OCI-LY1 (cell line): ENCODE results near the gene ST6GALNAC3.

ENCODE experiments used
- H2AFZ ChIP-seq: fragments of 200-600 bp; sonication (generic), shearing (Covaris generic); 2 replicates; pipeline ENCODE4 v1.6.0; 2014; ENCODE audit warnings: antibody characterized with exemption, mild to moderate bottlenecking, low read length
- H3F3A ChIP-seq: fragments of 200-600 bp; sonication (generic), shearing (Covaris generic); 2 replicates; pipeline ENCODE4 v1.6.0; 2014; ENCODE audit warnings: mild to moderate bottlenecking, antibody characterized with exemption, low read length, moderate library complexity; ENCODE audit not compliant: insufficient read depth
- H3K27ac ChIP-seq: fragments of 200-600 bp; sonication (generic); 2 replicates; pipeline ENCODE4 v1.5.1; 2014; ENCODE audit warnings: low read length, mixed run types, mild to moderate bottlenecking, low read depth; ENCODE audit not compliant: poor library complexity, severe bottlenecking
- H3K27me3 ChIP-seq: fragments of 200-600 bp; sonication (generic); 2 replicates; pipeline ENCODE4 v1.6.0; 2014; ENCODE audit warnings: antibody characterized with exemption, mild to moderate bottlenecking, low read length, moderate library complexity; ENCODE audit not compliant: insufficient read depth
- H3K36me3 ChIP-seq: fragments of 200-600 bp; sonication (generic); 2 replicates; pipeline ENCODE4 v1.6.1; 2014; ENCODE audit warnings: mild to moderate bottlenecking, antibody characterized with exemption, low read length, moderate library complexity, mixed read lengths; ENCODE audit not compliant: insufficient read depth
- H3K4me1 ChIP-seq: fragments of 200-600 bp; sonication (generic); 2 replicates; pipeline ENCODE4 v1.5.1; 2014; ENCODE audit warnings: mild to moderate bottlenecking, low read length, moderate library complexity; ENCODE audit not compliant: insufficient read depth, severe bottlenecking
- H3K4me2 ChIP-seq: fragments of 200-600 bp; sonication (generic), shearing (Covaris generic); 2 replicates; pipeline ENCODE4 v1.6.1; 2014; ENCODE audit warnings: low read length
- H3K4me3 ChIP-seq: fragments of 200-600 bp; sonication (generic); 2 replicates; pipeline ENCODE4 v1.5.1; 2014; ENCODE audit warnings: low read length, low read depth, mild to moderate bottlenecking, mixed read lengths; ENCODE audit not compliant: poor library complexity, severe bottlenecking
- H3K79me2 ChIP-seq: fragments of 200-600 bp; shearing (Covaris generic); 2 replicates; pipeline ENCODE4 v1.6.1; 2016; ENCODE audit warnings: mixed run types, low read length, mixed read lengths; ENCODE audit not compliant: insufficient read depth
- H3K9ac ChIP-seq: fragments of 200-600 bp; sonication (generic), shearing (Covaris generic); 2 replicates; pipeline ENCODE4 v1.6.1; 2014; ENCODE audit warnings: mild to moderate bottlenecking, low read length, mixed read lengths
- H3K9me2 ChIP-seq: fragments of 200-600 bp; sonication (generic), shearing (Covaris generic); 2 replicates; pipeline ENCODE4 v1.6.1; 2014; ENCODE audit warnings: low read depth, mild to moderate bottlenecking, low read length, mixed read lengths
- H3K9me3 ChIP-seq: fragments of 200-600 bp; shearing (Covaris generic); 2 replicates; pipeline ENCODE4 v1.6.1; 2014; ENCODE audit warnings: low read length, mixed read lengths
- H4K20me1 ChIP-seq: fragments of 200-600 bp; sonication (generic), shearing (Covaris generic); 2 replicates; pipeline ENCODE4 v1.6.0; 2016; ENCODE audit warnings: mild to moderate bottlenecking, low read length; ENCODE audit not compliant: insufficient read depth
- EZH2 ChIP-seq: fragments of 200-600 bp; sonication (generic), shearing (Covaris generic); IDR thresholded peaks from 2 replicates; pipeline ENCODE4 v1.8.0; 2017; ENCODE audit warnings: borderline replicate concordance, mixed run types, mild to moderate bottlenecking, antibody characterized with exemption, low read length, moderate library complexity, mixed read lengths
- TF ChIP-seq, protein P1 (sequence below): fragments of 200-600 bp; sonication (generic), shearing (Covaris generic); IDR thresholded peaks from 2 replicates; pipeline ENCODE4 v1.5.1; 2017; ENCODE audit warnings: mild to moderate bottlenecking, antibody characterized with exemption, low read length, moderate library complexity, mixed read lengths

Gene ST6GALNAC3

DNA sequence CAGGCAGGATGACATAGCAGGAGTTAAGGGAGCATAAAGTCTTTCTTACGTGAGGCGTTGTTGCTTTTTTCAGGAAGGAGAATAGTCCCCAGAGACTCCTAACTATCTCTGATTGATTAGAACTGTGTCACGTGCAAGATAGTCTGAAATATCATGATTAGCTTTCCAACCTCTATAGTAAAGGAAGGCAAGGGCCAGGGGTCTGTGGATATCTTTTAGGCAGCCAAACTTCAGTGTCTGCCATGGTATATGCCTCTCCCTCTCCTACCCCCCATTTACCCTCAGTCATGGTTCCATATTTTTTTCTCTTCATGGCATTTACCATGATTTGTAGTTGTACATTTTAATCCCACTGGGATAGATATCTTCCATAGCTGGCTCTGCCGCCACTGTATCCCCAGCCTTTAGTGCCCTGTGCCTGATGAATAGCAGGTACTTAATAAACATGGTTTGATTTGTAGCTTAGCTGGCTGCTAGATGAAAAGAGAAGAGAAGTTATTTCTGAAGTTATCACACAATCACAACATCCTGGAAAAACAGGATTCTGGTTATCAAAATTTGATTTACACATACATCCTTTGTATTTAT is 474.1 kb downstream of the ST6GALNAC3 start:
- Histone ChIP-seq H4K20me1 (no peaks in the 10 kb centered on the region), H3K4me1 (no peaks in the 10 kb centered on the region), H3K36me3 (no peaks in the 10 kb centered on the region), H3K4me3 (no peak overlapping the region), H3K27ac (no peak overlapping the region), H3F3A (no peaks in the 10 kb centered on the region), H3K9ac (no peak overlapping the region), H3K9me3 (no peaks in the 10 kb centered on the region), H2AFZ (no peak overlapping the region), H3K27me3 (no peaks in the 10 kb centered on the region), H3K79me2 (no peaks in the 10 kb centered on the region), H3K9me2 (no peaks in the 10 kb centered on the region), H3K4me2 (no peak overlapping the region)
- TF ChIP-seq EZH2 = no peak
- TF ChIP-seq, protein P1, sequence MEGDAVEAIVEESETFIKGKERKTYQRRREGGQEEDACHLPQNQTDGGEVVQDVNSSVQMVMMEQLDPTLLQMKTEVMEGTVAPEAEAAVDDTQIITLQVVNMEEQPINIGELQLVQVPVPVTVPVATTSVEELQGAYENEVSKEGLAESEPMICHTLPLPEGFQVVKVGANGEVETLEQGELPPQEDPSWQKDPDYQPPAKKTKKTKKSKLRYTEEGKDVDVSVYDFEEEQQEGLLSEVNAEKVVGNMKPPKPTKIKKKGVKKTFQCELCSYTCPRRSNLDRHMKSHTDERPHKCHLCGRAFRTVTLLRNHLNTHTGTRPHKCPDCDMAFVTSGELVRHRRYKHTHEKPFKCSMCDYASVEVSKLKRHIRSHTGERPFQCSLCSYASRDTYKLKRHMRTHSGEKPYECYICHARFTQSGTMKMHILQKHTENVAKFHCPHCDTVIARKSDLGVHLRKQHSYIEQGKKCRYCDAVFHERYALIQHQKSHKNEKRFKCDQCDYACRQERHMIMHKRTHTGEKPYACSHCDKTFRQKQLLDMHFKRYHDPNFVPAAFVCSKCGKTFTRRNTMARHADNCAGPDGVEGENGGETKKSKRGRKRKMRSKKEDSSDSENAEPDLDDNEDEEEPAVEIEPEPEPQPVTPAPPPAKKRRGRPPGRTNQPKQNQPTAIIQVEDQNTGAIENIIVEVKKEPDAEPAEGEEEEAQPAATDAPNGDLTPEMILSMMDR = no peak

DNA sequence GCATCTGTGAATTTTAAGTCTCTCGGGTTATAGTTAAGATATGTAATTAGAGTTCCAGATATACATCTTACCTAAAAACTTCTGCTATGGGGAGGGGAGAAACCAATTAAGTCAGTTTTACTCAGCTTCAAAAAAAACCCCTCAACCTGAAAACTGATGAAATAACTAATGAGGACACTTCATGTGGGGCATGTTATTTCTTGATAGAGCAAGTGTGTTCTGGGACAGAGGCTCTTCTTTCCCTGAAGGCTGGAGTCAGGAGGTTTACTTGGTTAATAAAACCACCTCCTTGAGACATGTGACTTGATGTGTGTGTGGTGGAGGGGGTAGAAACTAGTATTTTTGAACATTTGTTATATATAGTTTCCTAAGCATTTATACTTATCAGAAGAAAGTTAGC is 479.7 kb downstream of the ST6GALNAC3 start:
- Histone ChIP-seq H3K4me3 (no peak overlapping the region), H3K9ac (no peak overlapping the region), H3K36me3 (no peaks in the 10 kb centered on the region), H3K9me2 (no peaks in the 10 kb centered on the region), H4K20me1 (no peaks in the 10 kb centered on the region), H3K79me2 (no peaks in the 10 kb centered on the region), H3K27ac (no peak overlapping the region), H3F3A (no peaks in the 10 kb centered on the region), H3K27me3 (no peaks in the 10 kb centered on the region), H3K4me1 (no peaks in the 10 kb centered on the region), H3K4me2 (no peak overlapping the region), H3K9me3 (no peaks in the 10 kb centered on the region), H2AFZ (no peak overlapping the region)
- TF ChIP-seq, protein P1 = no peak
- no peak for TF ChIP-seq EZH2

DNA sequence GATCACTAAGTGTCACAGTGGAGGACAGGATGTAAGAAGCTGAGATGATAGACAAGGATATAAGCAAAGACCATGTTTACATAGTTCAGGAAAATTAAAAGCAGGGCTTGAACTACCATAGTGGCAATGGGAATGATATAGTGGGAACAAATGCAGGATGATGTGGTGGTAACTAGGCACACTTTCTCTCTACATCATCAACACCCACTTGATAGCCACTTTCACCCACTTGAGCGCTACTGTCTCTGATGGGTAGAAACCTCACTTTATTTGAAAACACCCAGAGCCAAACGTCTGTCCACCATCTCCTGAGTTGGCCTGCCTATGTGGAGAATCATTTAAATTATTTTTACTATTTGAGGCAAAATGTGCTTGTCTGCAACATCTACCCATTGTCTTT is 487.7 kb downstream of the ST6GALNAC3 start:
- Histone ChIP-seq H3K27ac (no peak overlapping the region), H3K9me3 (no peaks in the 10 kb centered on the region), H4K20me1 (no peaks in the 10 kb centered on the region), H3K36me3 (no peaks in the 10 kb centered on the region), H2AFZ (no peak overlapping the region), H3K27me3 (no peaks in the 10 kb centered on the region; the same call in 1 of the 2 replicates), H3K9me2 (no peaks in the 10 kb centered on the region), H3F3A (no peaks in the 10 kb centered on the region), H3K4me3 (no peak overlapping the region), H3K4me2 (no peak overlapping the region), H3K9ac (no peak overlapping the region), H3K4me1 (no peaks in the 10 kb centered on the region), H3K79me2 (no peaks in the 10 kb centered on the region)
- TF ChIP-seq, protein P1 = no peak
- no peak for TF ChIP-seq EZH2
